ENCODE measurements around the gene MC3R. TPM values are rescaled to one million over a fixed set of nuclear protein-coding genes. Genes with fewer than 3 reads are reported as not detected.

Gene MC3R
- total RNA-seq, 3 donors from 2014 or later (not counting 1 experiment from before 2014, with no cell fraction given): not detected

- Histone ChIP-seq H3K27me3 (ENCODE audit: control insufficient read depth, insufficient read depth, low read length) (no peaks in the 10 kb centered on the region), H3K4me3 (ENCODE audit: low read length) (no peak overlapping the region), H3K9me3 (ENCODE audit: control insufficient read depth, insufficient read depth, low read length) (no peaks in the 10 kb centered on the region), H3K36me3 (ENCODE audit: control insufficient read depth, insufficient read depth, low read length) (no peaks in the 10 kb centered on the region), H3K27ac (ENCODE audit: low read length) (no peak overlapping the region), H3K4me1 (ENCODE audit: control insufficient read depth, insufficient read depth, low read length) (no peaks in the 10 kb centered on the region)
- Mint-ChIP-seq H3K4me1 (no peaks in the 10 kb centered on the region), H3K27ac (no peak overlapping the region), H3K27me3 (ENCODE audit: low read depth in 2 of 2) (peaks cover 0 to 2% of the 10 kb centered on the region in 2 donors), H3K36me3 (no peaks in the 10 kb centered on the region), H3K4me3 (no peak overlapping the region), H3K9me3 (no peaks in the 10 kb centered on the region)
- no peak for DNase-seq
- intact Hi-C loops (cut with micrococcal nuclease): no loop called here
- ATAC-seq: no peak
- 70% methylated on average over 2 of the region's 2 CpGs for WGBS (ENCODE audit: insufficient coverage)
- no peak for TF ChIP-seq CTCF (IDR thresholded peaks at IDR 0.05)
These were observed 29.7 kb downstream of the MC3R start for GRCh38 chr20:56278196-56278595.

- Histone ChIP-seq H3K4me1 (ENCODE audit: control insufficient read depth, insufficient read depth, low read length) (no peaks in the 10 kb centered on the region), H3K4me3 (ENCODE audit: low read length) (no peak overlapping the region), H3K27ac (ENCODE audit: low read length) (no peak overlapping the region), H3K9me3 (ENCODE audit: control insufficient read depth, insufficient read depth, low read length) (no peaks in the 10 kb centered on the region), H3K27me3 (ENCODE audit: control insufficient read depth, insufficient read depth, low read length) (no peaks in the 10 kb centered on the region), H3K36me3 (ENCODE audit: control insufficient read depth, insufficient read depth, low read length) (no peaks in the 10 kb centered on the region)
- DNase-seq (no peak), ATAC-seq (no peak)
- intact Hi-C loops (cut with micrococcal nuclease): no loop called here
- H3K27ac Mint-ChIP-seq: no peak overlapping the region
- no peaks in the 10 kb centered on the region for H3K36me3 Mint-ChIP-seq
- TF ChIP-seq CTCF (IDR thresholded peaks at IDR 0.05): no peak
- 93% methylated on average over 3 of the region's 3 CpGs for WGBS (ENCODE audit: insufficient coverage)
- H3K4me1 Mint-ChIP-seq: no peaks in the 10 kb centered on the region
- H3K9me3 Mint-ChIP-seq: no peaks in the 10 kb centered on the region
- H3K4me3 Mint-ChIP-seq: no peak overlapping the region
- peaks cover 0 to 2% of the 10 kb centered on the region in 2 donors for H3K27me3 Mint-ChIP-seq (ENCODE audit: low read depth in 2 of 2)
These were observed 37.0 kb downstream of the MC3R start for GRCh38 chr20:56285496-56285895.

- no peaks in the 10 kb centered on the region for H3K9me3 Mint-ChIP-seq
These were observed 41.1 kb downstream of the MC3R start for GRCh38 chr20:56289652-56290051.

More at GRCh38 chr20:56289652-56290051, 41.1 kb downstream of the MC3R start:
- Histone ChIP-seq H3K36me3 (ENCODE audit: control insufficient read depth, insufficient read depth, low read length) (no peaks in the 10 kb centered on the region), H3K4me1 (ENCODE audit: control insufficient read depth, insufficient read depth, low read length) (no peaks in the 10 kb centered on the region), H3K9me3 (ENCODE audit: control insufficient read depth, insufficient read depth, low read length) (no peaks in the 10 kb centered on the region), H3K27ac (ENCODE audit: low read length) (no peak overlapping the region), H3K4me3 (ENCODE audit: low read length) (no peak overlapping the region), H3K27me3 (ENCODE audit: control insufficient read depth, insufficient read depth, low read length) (no peaks in the 10 kb centered on the region)
- Mint-ChIP-seq H3K27me3 (ENCODE audit: low read depth in 2 of 2) (peaks cover 3 to 5% of the 10 kb centered on the region in 2 donors), H3K27ac (no peak overlapping the region), H3K36me3 (no peaks in the 10 kb centered on the region), H3K4me1 (no peaks in the 10 kb centered on the region), H3K4me3 (no peak overlapping the region)
- TF ChIP-seq CTCF (IDR thresholded peaks at IDR 0.05): no peak
- WGBS (ENCODE audit: insufficient coverage): 77% methylated on average over 5 of the region's 5 CpGs
- intact Hi-C loops (cut with micrococcal nuclease): no loop called here
- no peak for DNase-seq
- no peak for ATAC-seq

Measured in natural killer cell (primary cell).